DMS53 (cell line): Measurements from ENCODE around the gene DLL4.

Experiments used
- DNase-seq: peaks from one replicate; lab custom pipeline; 2025; lab: John Stamatoyannopoulos, UW

Gene DLL4

GRCh38 chr15:40906091-40906990 is 22.8 kb upstream of the DLL4 start:
- DNase-seq = peak; percentile 98

GRCh38 chr15:40906991-40907802 is 21.9 kb upstream of the DLL4 start:
- DNase-seq = peak; percentile 93

GRCh38 chr15:40908095-40908494 is 21.0 kb upstream of the DLL4 start:
- DNase-seq = peak; percentile 72

- peak; percentile 59 for DNase-seq
Observed at GRCh38 chr15:40909662-40910630, 19.2 kb upstream of the DLL4 start.

DNA sequence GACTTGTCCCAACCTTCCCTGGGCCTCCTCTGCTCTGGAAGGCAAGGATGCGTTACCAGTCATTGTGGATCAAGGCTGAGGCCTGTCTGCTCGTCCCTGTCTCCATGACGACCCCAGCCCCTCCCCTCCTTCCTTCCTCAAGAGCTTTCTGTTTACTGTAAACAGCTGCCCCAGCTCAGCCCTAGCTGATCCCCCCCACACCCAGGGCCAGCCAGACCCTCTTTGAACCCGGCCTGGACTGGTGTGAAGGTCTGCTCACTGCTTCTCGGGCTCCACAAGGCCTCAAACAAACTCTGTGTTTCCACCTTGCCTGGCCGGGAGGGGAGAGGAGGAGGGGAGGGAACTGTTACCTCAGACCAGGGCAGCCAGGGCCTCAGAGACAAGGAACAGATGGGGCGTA is 18.0 kb upstream of the DLL4 start:
- peak; percentile 73 for DNase-seq

DNA sequence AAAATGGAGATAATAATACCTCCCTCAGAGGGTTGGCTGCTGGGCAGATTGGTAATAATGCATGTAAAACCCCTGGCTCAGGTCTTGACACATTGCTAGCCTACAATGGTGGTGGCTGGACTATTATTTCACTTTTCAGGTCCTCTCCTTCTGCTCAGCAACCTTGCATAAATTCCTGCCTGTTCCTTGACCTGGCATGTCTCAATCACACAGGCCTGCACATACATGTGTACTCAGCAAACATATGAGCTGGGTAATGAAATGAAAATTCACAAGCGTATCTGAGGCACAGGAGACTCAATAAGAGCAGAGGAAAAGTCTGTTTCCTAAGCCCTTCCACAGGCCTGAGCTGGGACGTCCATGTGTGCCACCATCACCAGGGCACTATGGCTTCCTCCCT is 17.4 kb upstream of the DLL4 start:
- DNase-seq = peak; percentile 29

GRCh38 chr15:40912478-40912877 is 16.7 kb upstream of the DLL4 start:
- DNase-seq = no peak

DNA sequence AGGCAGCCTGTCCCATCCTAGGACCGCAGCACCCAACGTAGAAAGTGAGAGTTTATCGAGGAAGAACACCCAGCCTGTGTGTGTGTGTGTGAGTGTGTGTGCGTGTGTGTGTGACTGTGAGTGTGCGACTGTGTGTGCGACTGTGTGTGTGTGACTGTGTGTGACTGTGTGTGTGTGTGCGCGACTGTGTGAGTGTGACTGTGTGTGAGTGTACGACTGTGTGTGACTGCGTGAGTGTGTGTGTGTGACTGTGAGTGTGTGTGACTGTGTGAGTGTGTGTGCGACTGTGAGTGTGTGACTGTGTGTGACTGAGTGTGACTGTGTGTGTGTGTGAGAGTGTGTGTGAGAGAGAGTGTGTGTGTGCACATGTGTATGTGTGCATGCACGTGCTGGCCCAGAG is 15.1 kb upstream of the DLL4 start:
- no peak for DNase-seq

DNA sequence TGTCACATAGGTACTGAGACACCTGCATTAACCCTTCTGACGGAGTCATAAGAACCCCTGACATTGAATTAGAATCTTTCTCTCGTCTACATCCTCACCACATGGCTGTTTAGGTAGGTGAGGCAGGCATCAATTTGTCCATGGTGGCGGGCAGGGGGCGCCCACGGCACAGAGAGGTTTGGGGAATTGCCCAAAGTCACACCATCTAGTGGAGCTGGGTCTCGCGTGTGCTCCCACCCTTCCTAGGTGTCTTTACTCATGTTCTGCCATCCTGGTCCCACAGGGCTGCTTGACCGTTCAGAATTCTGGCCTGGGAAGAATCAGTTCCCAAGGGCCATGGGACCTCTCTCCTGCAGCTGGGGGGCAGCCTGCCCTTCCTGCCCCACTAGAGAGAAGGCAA is 14.7 kb upstream of the DLL4 start:
- DNase-seq = no peak

GRCh38 chr15:40915116-40915661 is 14.0 kb upstream of the DLL4 start:
- no peak for DNase-seq

GRCh38 chr15:40915679-40916078 is 13.5 kb upstream of the DLL4 start:
- no peak for DNase-seq

GRCh38 chr15:40917585-40917984 is 11.6 kb upstream of the DLL4 start:
- DNase-seq = no peak

- peak; percentile 51 for DNase-seq
Observed at GRCh38 chr15:40918146-40918798, 10.9 kb upstream of the DLL4 start.

GRCh38 chr15:40918799-40919392 is 10.2 kb upstream of the DLL4 start:
- no peak for DNase-seq

GRCh38 chr15:40921949-40922607 is 7.1 kb upstream of the DLL4 start:
- DNase-seq = no peak

- no peak for DNase-seq
Observed at GRCh38 chr15:40922608-40923005, 6.5 kb upstream of the DLL4 start.

DNA sequence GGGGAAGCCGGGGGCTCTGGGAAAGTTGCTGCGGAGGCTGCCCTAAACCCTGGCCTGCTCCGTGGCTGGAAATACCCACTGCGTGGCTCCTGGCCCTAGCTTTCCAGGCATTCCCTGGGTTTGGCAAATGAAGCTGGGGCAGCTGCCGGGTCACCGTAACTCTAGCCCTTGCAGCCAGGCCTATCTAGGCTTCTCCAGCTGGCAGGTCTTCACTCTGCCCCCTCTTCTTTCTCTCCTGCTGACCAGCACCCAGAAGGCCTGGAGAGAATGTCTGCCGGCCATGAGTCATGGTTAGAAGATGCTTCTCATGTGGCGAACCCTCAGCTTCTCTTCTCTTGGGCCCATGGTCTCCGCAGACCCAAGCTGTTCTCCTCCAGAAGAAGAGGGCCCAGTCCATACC is 5.6 kb upstream of the DLL4 start:
- no peak for DNase-seq

DNA sequence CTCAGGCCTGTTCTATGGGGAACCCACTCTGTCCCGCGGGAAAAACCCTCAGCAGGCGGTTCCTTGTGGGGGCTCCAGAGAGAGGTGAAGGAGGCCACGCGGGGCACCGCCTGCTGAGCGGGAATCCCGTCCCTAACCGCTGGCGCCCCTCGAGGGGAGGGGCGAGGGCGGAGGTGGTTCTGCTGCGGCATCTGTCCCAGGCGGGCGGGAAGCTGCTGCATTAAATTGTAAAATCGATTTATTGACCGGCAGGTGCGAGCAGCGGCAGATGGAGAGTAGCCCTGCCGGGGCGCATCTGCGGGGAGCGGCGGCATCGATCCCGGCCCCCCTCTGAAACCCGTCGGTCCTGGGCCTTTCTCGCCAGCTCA is 3.7 kb upstream of the DLL4 start:
- no peak for DNase-seq

DNA sequence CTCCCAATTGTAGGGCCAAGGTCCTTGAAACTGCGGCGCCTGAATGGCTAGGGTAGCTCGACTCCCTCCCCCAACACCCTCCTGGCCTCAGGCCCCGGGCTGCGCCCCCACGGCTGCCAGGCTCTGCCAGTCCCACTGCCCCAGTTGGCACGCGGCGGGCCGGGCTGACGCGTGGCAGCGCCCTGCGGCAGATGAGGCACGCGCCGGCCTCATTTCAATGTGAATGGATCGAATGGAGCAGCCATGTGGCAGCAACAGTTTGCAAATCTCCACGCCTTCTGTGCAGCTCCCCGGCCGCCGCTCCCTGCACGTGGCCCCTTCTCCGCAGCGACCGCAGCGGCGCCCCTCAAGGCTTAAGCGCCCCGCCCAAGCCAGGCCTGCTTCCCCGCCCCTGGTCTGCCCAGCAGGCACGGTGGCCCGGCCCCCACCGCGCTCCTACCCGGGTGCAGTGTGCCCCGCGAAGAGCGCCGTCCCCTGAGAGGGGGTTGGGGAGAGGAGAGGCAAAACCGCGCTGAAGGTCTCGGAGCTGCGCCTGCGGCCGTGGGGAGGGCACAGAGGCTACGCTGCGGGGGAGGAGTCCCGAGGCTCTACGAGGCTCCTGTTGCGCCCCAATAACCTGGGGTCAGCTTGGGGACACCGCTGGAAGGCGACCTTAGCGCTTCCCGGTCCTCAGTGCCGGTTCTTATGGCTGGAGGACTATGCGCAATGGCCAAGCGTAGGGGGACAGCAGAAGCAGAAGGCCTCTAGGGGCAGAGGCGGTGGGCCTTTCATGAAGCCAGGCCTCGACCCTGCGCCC is 3.1 kb upstream of the DLL4 start:
- no peak for DNase-seq
